SK-N-SH (cell line): ENCODE measurements around the gene KMT2A. TPM values are rescaled to one million over a fixed set of nuclear protein-coding genes. Genes with fewer than 3 reads are reported as not detected.

Experiments
- CTCF ChIA-PET: fragments of 300-600, 350-600 bp; formaldehyde crosslinking; extraction: SDS; loops from one replicate; lab custom pipeline; 2021; lab: Yijun Ruan, JAX
- POLR2A ChIA-PET: fragments of 350-600 bp; sonication (Branson Sonifier 250); formaldehyde crosslinking; extraction: SDS; loops from one replicate; lab custom pipeline; 2020; ENCODE audit warnings: antibody characterized with exemption, inconsistent platforms; lab: Yijun Ruan, JAX
- DNase-seq: peaks from one replicate; pipeline ENCODE4 v3.0.0; 2012
- H2AFZ ChIP-seq: fragments of 200-600 bp; sonication (generic); 2 replicates; pipeline ENCODE4 v1.8.1; 2016; ENCODE audit warnings: antibody characterized with exemption, mild to moderate bottlenecking, low read depth
- H3F3A ChIP-seq: fragments of 200-600 bp; sonication (generic); replicated peaks from 2 replicates; pipeline ENCODE3; 2016; ENCODE audit warnings: antibody characterized with exemption, mild to moderate bottlenecking; ENCODE audit not compliant: insufficient read depth
- H3K27ac ChIP-seq, 2 experiments: fragments of 200-500 bp in 1 of 2; fragments of 200-600 bp in 1 of 2; sonication (Bioruptor generic) in 1 of 2; sonication (generic), shearing (Covaris generic) in 1 of 2; 2 replicates each; pipeline versions ENCODE4 v1.5.1 to v1.6.1; 2014 to 2016; ENCODE audit warnings: low read depth in 2 of 2, inconsistent platforms in 1 of 2, low read length in 1 of 2, mild to moderate bottlenecking in 1 of 2, mixed read lengths in 1 of 2
- H3K27me3 ChIP-seq: fragments of 200-600 bp; sonication (generic), shearing (Covaris generic); 2 replicates; pipeline ENCODE4 v1.6.1; 2016; ENCODE audit warnings: mixed run types; ENCODE audit not compliant: insufficient read depth
- H3K36me3 ChIP-seq, 2 experiments: fragments of 200-500 bp in 1 of 2; fragments of 200-600 bp in 1 of 2; sonication (Bioruptor generic) in 1 of 2; sonication (generic) in 1 of 2; replicated peaks in 1 of 2; 2 replicates each; pipeline versions ENCODE3 to v1.5.1; 2014 to 2016; ENCODE audit warnings: low read length in 1 of 2, mild to moderate bottlenecking in 1 of 2; ENCODE audit not compliant: insufficient read depth in 2 of 2, control insufficient read depth in 1 of 2
- H3K4me1 ChIP-seq, 2 experiments: fragments of 200-500 bp in 1 of 2; fragments of 200-600 bp in 1 of 2; sonication (Bioruptor generic) in 1 of 2; sonication (generic), shearing (Covaris generic) in 1 of 2; 2 replicates each; pipeline versions ENCODE4 v1.5.1 to v1.6.1; 2014 to 2016; ENCODE audit warnings: low read depth in 1 of 2, low read length in 1 of 2, mixed run types in 1 of 2; ENCODE audit not compliant: insufficient read depth in 2 of 2, control insufficient read depth in 1 of 2
- H3K4me2 ChIP-seq: fragments of 200-600 bp; sonication (generic), shearing (Covaris generic); 2 replicates; pipeline ENCODE4 v1.6.1; 2017; ENCODE audit warnings: mixed run types
- H3K4me3 ChIP-seq, 2 experiments: fragments of 200-500 bp in 1 of 2; fragments of 200-600 bp in 1 of 2; sonication (Bioruptor generic) in 1 of 2; sonication (generic), shearing (Covaris generic) in 1 of 2; 2 replicates each; pipeline versions ENCODE4 v1.5.1 to v1.8.1; 2014 to 2016; ENCODE audit warnings: low read depth in 2 of 2, inconsistent platforms in 1 of 2, low read length in 1 of 2, mild to moderate bottlenecking in 1 of 2, mixed read lengths in 1 of 2, moderate library complexity in 1 of 2
- H3K79me2 ChIP-seq: fragments of 200-600 bp; sonication (generic); 2 replicates; pipeline ENCODE4 v1.8.1; 2017; ENCODE audit warnings: mild to moderate bottlenecking; ENCODE audit not compliant: insufficient read depth
- H3K9ac ChIP-seq: fragments of 200-600 bp; sonication (generic); 2 replicates; pipeline ENCODE4 v1.6.1; 2017; ENCODE audit warnings: mixed run types
- H3K9me2 ChIP-seq: fragments of 200-600 bp; sonication (generic); 2 replicates; pipeline ENCODE4 v1.6.1; 2017; ENCODE audit warnings: mixed run types
- H3K9me3 ChIP-seq: fragments of 200-600 bp; sonication (generic); 2 replicates; pipeline ENCODE4 v1.6.1; 2017; ENCODE audit warnings: mixed run types, mild to moderate bottlenecking, moderate library complexity
- H4K20me1 ChIP-seq: fragments of 200-600 bp; sonication (generic); 2 replicates; pipeline ENCODE4 v1.6.1; 2017; ENCODE audit warnings: mild to moderate bottlenecking, mixed run types; ENCODE audit not compliant: insufficient read depth
- ELF1 ChIP-seq: IDR thresholded peaks from 2 replicates; pipeline ENCODE4 v1.4.0; 2012
- EP300 ChIP-seq, 2 experiments: IDR thresholded peaks; 2 replicates each; pipeline versions ENCODE4 v1.4.0 to v1.6.1; 2012; ENCODE audit warnings: borderline replicate concordance in 1 of 2, low read depth in 1 of 2, low read length in 1 of 2
- FOSL2 ChIP-seq: IDR thresholded peaks from 2 replicates; pipeline ENCODE4 v1.4.0; 2012; ENCODE audit warnings: low read depth, mild to moderate bottlenecking, moderate library complexity, borderline replicate concordance
- FOXJ3 ChIP-seq: sonication (generic); formaldehyde crosslinking; IDR thresholded peaks from 2 replicates; pipeline ENCODE4 v1.5.1; 2020; ENCODE audit warnings: mild to moderate bottlenecking, missing genetic modification reagents
- IRF3 ChIP-seq: fragments of 150-350 bp; IDR thresholded peaks from 2 replicates; pipeline ENCODE4 v1.6.1; 2016; ENCODE audit warnings: mild to moderate bottlenecking, low read depth, low read length
- JUND ChIP-seq: IDR thresholded peaks from 2 replicates; pipeline ENCODE4 v1.4.0; 2012
- MAX ChIP-seq: IDR thresholded peaks from 2 replicates; pipeline ENCODE4 v1.4.0; 2012; ENCODE audit warnings: low read depth
- MEF2A ChIP-seq: IDR thresholded peaks from 2 replicates; pipeline ENCODE4 v1.4.0; 2012; ENCODE audit warnings: low read depth, borderline replicate concordance
- MXI1 ChIP-seq: IDR thresholded peaks from 2 replicates; pipeline ENCODE4 v1.6.1; 2012; ENCODE audit warnings: mild to moderate bottlenecking, low read depth, low read length, improper control_type of control experiment
- NFIC ChIP-seq: IDR thresholded peaks from 2 replicates; pipeline ENCODE4 v1.4.0; 2012; ENCODE audit warnings: borderline replicate concordance
- NRF1 ChIP-seq: IDR thresholded peaks from 2 replicates; pipeline ENCODE4 v1.6.1; 2012; ENCODE audit warnings: low read depth, mild to moderate bottlenecking, low read length
- POLR2AphosphoS5 ChIP-seq: IDR thresholded peaks from 2 replicates; pipeline ENCODE4 v1.6.1; 2012; ENCODE audit warnings: low read depth, low read length
- RAD21 ChIP-seq: IDR thresholded peaks from 2 replicates; pipeline ENCODE4 v1.6.1; 2012; ENCODE audit warnings: mild to moderate bottlenecking, low read length
- REST ChIP-seq: IDR thresholded peaks from 2 replicates; pipeline ENCODE4 v1.6.1; 2012; ENCODE audit warnings: mild to moderate bottlenecking, low read depth, low read length, moderate library complexity
- RFX5 ChIP-seq: IDR thresholded peaks from 2 replicates; pipeline ENCODE4 v1.6.1; 2012; ENCODE audit warnings: mild to moderate bottlenecking, improper control_type of control experiment, low read length
- RXRA ChIP-seq: IDR thresholded peaks from 2 replicates; pipeline ENCODE4 v1.4.0; 2012; ENCODE audit warnings: low read depth, mild to moderate bottlenecking, borderline replicate concordance
- SMC3 ChIP-seq: IDR thresholded peaks from 2 replicates; pipeline ENCODE4 v1.6.1; 2012; ENCODE audit warnings: low read depth, low read length, improper control_type of control experiment
- TAF1 ChIP-seq: IDR thresholded peaks from 2 replicates; pipeline ENCODE4 v1.6.1; 2012; ENCODE audit warnings: low read depth, mild to moderate bottlenecking, low read length, moderate library complexity, borderline replicate concordance
- TCF12 ChIP-seq: IDR thresholded peaks from 2 replicates; pipeline ENCODE4 v1.4.0; 2012
- TEAD4 ChIP-seq: IDR thresholded peaks from 2 replicates; pipeline ENCODE4 v1.4.0; 2012; ENCODE audit warnings: mild to moderate bottlenecking, borderline replicate concordance; ENCODE audit not compliant: insufficient read depth
- USF1 ChIP-seq: IDR thresholded peaks from 2 replicates; pipeline ENCODE4 v1.4.0; 2012; ENCODE audit warnings: low read depth, borderline replicate concordance
- YY1 ChIP-seq: IDR thresholded peaks from 2 replicates; pipeline ENCODE4 v1.4.0; 2012; ENCODE audit warnings: low read depth, mild to moderate bottlenecking
- ZBTB33 ChIP-seq: IDR thresholded peaks from 2 replicates; pipeline ENCODE4 v1.4.0; 2012; ENCODE audit warnings: low read depth, borderline replicate concordance
- WGBS: methylation state at CpG from one replicate; pipeline ENCODE4 v1.1.6; 2017; ENCODE audit warnings: low lambda C conversion rate; 5-methylcytosine and 5-hydroxymethylcytosine counted together
- polyA plus RNA-seq, 3 experiments: library from polyadenylated mRNA; depleted of rRNA; stranded (reverse); fragments of >200 nt; gene quantifications; 2 replicates each; pipeline ENCODE4 v1.2.3, GENCODE V29; 2012

KMT2A gene
- polyA plus RNA-seq, 1 of the 3 experiments (the other 2 are of a cell fraction): 15.7 TPM

- no peak overlapping the region for H3K27ac ChIP-seq
- no peaks in the 10 kb centered on the region for H3K4me1 ChIP-seq
- 94% methylated on average over 5 of the region's 5 CpGs for WGBS
- no peaks in the 10 kb centered on the region for H3K27me3 ChIP-seq
- no peaks in the 10 kb centered on the region for H3F3A ChIP-seq
- no peaks in the 10 kb centered on the region for H3K9me2 ChIP-seq
- no peaks in the 10 kb centered on the region for H3K79me2 ChIP-seq
- no peak overlapping the region for H3K4me3 ChIP-seq
- ChIA-PET POLR2A (no interaction called here), CTCF (no interaction called here)
- no peak overlapping the region for H2AFZ ChIP-seq
- no peak for TF ChIP-seq EP300 (IDR thresholded peaks at IDR 0.05; ENCODE audit: borderline replicate concordance in 1 of 2, low read depth in 1 of 2, low read length in 1 of 2)
- TF ChIP-seq FOXJ3: no peak
- no peak for TF ChIP-seq TEAD4
- TF ChIP-seq ZBTB33: no peak
- TF ChIP-seq NFIC: no peak
- no peak for TF ChIP-seq RFX5
- no peak for TF ChIP-seq SMC3
- no peak for TF ChIP-seq RAD21
- TF ChIP-seq IRF3: no peak
- no peak for TF ChIP-seq ELF1
- no peak for TF ChIP-seq MXI1
- TF ChIP-seq TCF12: no peak
- TF ChIP-seq TAF1: no peak
- TF ChIP-seq JUND: no peak
- no peak for TF ChIP-seq RXRA
- no peak for TF ChIP-seq POLR2AphosphoS5
- TF ChIP-seq MAX: no peak
- no peak for TF ChIP-seq FOSL2
- peaks cover 80 to 85% of the 10 kb centered on the region in 2 experiments for H3K36me3 ChIP-seq
- H3K4me2 ChIP-seq: no peak overlapping the region
- no peak overlapping the region for H3K9ac ChIP-seq
- H3K9me3 ChIP-seq: no peaks in the 10 kb centered on the region
- no peaks in the 10 kb centered on the region for H4K20me1 ChIP-seq
- no peak for DNase-seq
Measured at GRCh38 chr11:118511601-118512000, 75.3 kb downstream of the KMT2A start.

GRCh38 chr11:118514103-118514502, 77.8 kb downstream of the KMT2A start:
- Histone ChIP-seq H3K9ac (no peak overlapping the region), H3K27ac (no peak overlapping the region), H3K9me3 (no peaks in the 10 kb centered on the region), H3F3A (peaks cover 8% of the 10 kb centered on the region), H4K20me1 (no peaks in the 10 kb centered on the region), H3K9me2 (no peaks in the 10 kb centered on the region), H3K4me3 (no peak overlapping the region), H3K27me3 (no peaks in the 10 kb centered on the region), H3K4me2 (no peak overlapping the region), H2AFZ (no peak overlapping the region), H3K79me2 (no peaks in the 10 kb centered on the region), H3K36me3 (peaks cover 73 to 74% of the 10 kb centered on the region in 2 experiments), H3K4me1 (no peaks in the 10 kb centered on the region)
- CTCF ChIA-PET: no interaction called here
- 98% methylated on average over 7 of the region's 7 CpGs for WGBS
- no peak for DNase-seq
- POLR2A ChIA-PET: interaction anchor here (0.6 kb wide), 1 partner anchor 333 kb away, joined by 3 read pairs; no protein-coding TSS in a partner anchor
- TF ChIP-seq USF1 (no peak), TAF1 (no peak), MEF2A (no peak), YY1 (no peak), NFIC (no peak), NRF1 (no peak), TEAD4 (no peak), FOXJ3 (no peak), FOSL2 (no peak), REST (no peak)
